GM18520 (cell line): Measurements from ENCODE around the gene GSG1.
"Not testable (repeated sequence)": the region's sequence is repeated elsewhere in the genome, so short reads cannot be mapped to it uniquely, and the experiment has no call there.

Experiments
- ATAC-seq: cut with Tn5 transposase; IDR thresholded peaks from one replicate; pipeline ENCODE4 v1.9.1; 2021; ENCODE audit not compliant: unreplicated experiment

Gene GSG1

GRCh38 chr12:13093191-13093847 is 10.1 kb downstream of the GSG1 start:
- ATAC-seq = no peak

GRCh38 chr12:13091832-13092231 is 11.6 kb downstream of the GSG1 start:
- ATAC-seq = no peak

GRCh38 chr12:13090054-13090453 is 13.4 kb downstream of the GSG1 start:
- ATAC-seq = no peak

- no peak for ATAC-seq
These were observed 15.0 kb downstream of the GSG1 start for GRCh38 chr12:13088496-13088895.

- ATAC-seq = no peak
These were observed 15.7 kb downstream of the GSG1 start for GRCh38 chr12:13087766-13088165.

GRCh38 chr12:13085968-13086686 is 17.3 kb downstream of the GSG1 start:
- ATAC-seq = no peak

- ATAC-seq = no peak
These were observed 18.4 kb downstream of the GSG1 start for GRCh38 chr12:13084898-13085640.

- ATAC-seq = not testable (repeated sequence)
These were observed 19.8 kb downstream of the GSG1 start for GRCh38 chr12:13083638-13084037.

- ATAC-seq = no peak
These were observed 20.6 kb downstream of the GSG1 start for GRCh38 chr12:13082861-13083260.

- ATAC-seq = no peak
These were observed 23.2 kb downstream of the GSG1 start for GRCh38 chr12:13080266-13080665.

GRCh38 chr12:13079440-13079906 is 24.0 kb downstream of the GSG1 start:
- no peak for ATAC-seq

GRCh38 chr12:13075786-13076570 is 27.5 kb downstream of the GSG1 start:
- ATAC-seq = no peak

GRCh38 chr12:13075118-13075480 is 28.4 kb downstream of the GSG1 start:
- no peak for ATAC-seq

- no peak for ATAC-seq
These were observed 28.9 kb downstream of the GSG1 start for GRCh38 chr12:13074396-13075117.

GRCh38 chr12:13073173-13073572 is 30.3 kb downstream of the GSG1 start:
- ATAC-seq = no peak

GRCh38 chr12:13071305-13072280 is 31.9 kb downstream of the GSG1 start:
- no peak for ATAC-seq

GRCh38 chr12:13069380-13069779 is 34.1 kb downstream of the GSG1 start:
- no peak for ATAC-seq

- no peak for ATAC-seq
These were observed 36.1 kb downstream of the GSG1 start for GRCh38 chr12:13067322-13067721.

GRCh38 chr12:13066459-13066858 is 37.0 kb downstream of the GSG1 start:
- no peak for ATAC-seq
